ENCODE results near the gene RUNX1. TPM values are rescaled to one million over a fixed set of nuclear protein-coding genes. Genes with fewer than 3 reads are reported as not detected.

The RUNX1 gene
- total and polyA plus RNA-seq, 2 donors (not counting 3 experiments of a cell fraction or from before 2014, with no cell fraction given): 4.6 to 17.9 TPM

GRCh38 chr21:34887105-34887442 is 162.0 kb downstream of the RUNX1 start:
- TF ChIP-seq FOS (IDR thresholded peaks at IDR 0.05; ENCODE audit: borderline replicate concordance, insufficient read depth, low read length) (no peak), POLR2AphosphoS5 (IDR thresholded peaks at IDR 0.05; ENCODE audit: insufficient read depth, low read depth, low read length) (no peak), EZH2 (IDR thresholded peaks at IDR 0.05; ENCODE audit: borderline replicate concordance, low read depth, low read length, severe bottlenecking) (no peak), MYC (IDR thresholded peaks at IDR 0.05; ENCODE audit: low read depth, low read length) (no peak), JUN (IDR thresholded peaks at IDR 0.05; ENCODE audit: borderline replicate concordance, insufficient read depth, insufficient read length, low read depth) (no peak), CTCF (IDR thresholded peaks at IDR 0.05; ENCODE audit: extremely low read depth in 1 of 2, insufficient read depth in 1 of 2, low read depth in 1 of 2, low read length in 2 of 2) (no peak), MAX (IDR thresholded peaks at IDR 0.05; ENCODE audit: insufficient read depth, insufficient read length) (no peak), GATA2 (IDR thresholded peaks at IDR 0.05; ENCODE audit: insufficient read depth, insufficient read length, low read depth, low read length) (no peak), POLR2A (IDR thresholded peaks at IDR 0.05; ENCODE audit: low read depth, low read length) (no peak)
- peak overlapping the region; percentile 59 to 94 (median 90) for H3K4me3 ChIP-seq (replicated peaks in 1 of 3; ENCODE audit: insufficient read depth in 1 of 3, low read depth in 1 of 3, low read length in 3 of 3)
- H3K9me1 ChIP-seq (replicated peaks; ENCODE audit: control insufficient read depth, extremely low read depth, insufficient read depth, low read length): no peaks in the 10 kb centered on the region
- H3K9me3 ChIP-seq (replicated peaks; ENCODE audit: control insufficient read depth, insufficient read depth, low read length): no peaks in the 10 kb centered on the region
- H3K79me2 ChIP-seq (ENCODE audit: control insufficient read depth, insufficient read depth, low read length): peaks cover 63% of the 10 kb centered on the region
- dilution Hi-C loops (cut with MboI; ENCODE audit: extremely low pct_ligation_motif_present, low sequenced_read_pairs): no loop called here
- FAIRE-seq: no peak
- peak overlapping the region; percentile 99 for H3K4me2 ChIP-seq (ENCODE audit: insufficient read depth, low read length)
- H3K9ac ChIP-seq (replicated peaks; ENCODE audit: extremely low read depth, insufficient read depth, low read length): peak overlapping the region; percentile 96
- DNase-seq (ENCODE audit: low read depth, low spot score): no peak
- peaks cover 53% of the 10 kb centered on the region for H3K4me1 ChIP-seq (ENCODE audit: control insufficient read depth, extremely low read depth, insufficient read depth, low read length)
- peak overlapping the region; percentile 10 for H2AFZ ChIP-seq (ENCODE audit: low read depth, low read length)
- intact Hi-C loops (cut with micrococcal nuclease): loop anchor here (5.0 to 10.0 kb wide), 2 partner anchors 270 to 758 kb away; partner anchors contain the start of gene RCAN1
- peak overlapping the region; percentile 98 for H3K27ac ChIP-seq (ENCODE audit: insufficient read depth, low read depth, low read length)
- POLR2A ChIA-PET: interaction anchor here (0.7 to 3.1 kb wide), 8 partner anchors 41 to 1045 kb away, joined by 3 to 16 read pairs (median 7); no protein-coding TSS in a partner anchor
- H3K27me3 ChIP-seq (ENCODE audit: control insufficient read depth in 2 of 2, insufficient read depth in 2 of 2, low read length in 2 of 2): peaks cover 13 to 20% of the 10 kb centered on the region in 2 experiments
- no peaks in the 10 kb centered on the region for H4K20me1 ChIP-seq (replicated peaks; ENCODE audit: control insufficient read depth, extremely low read depth, insufficient read depth, low read length)
- no TSS peak for BruUV-seq (replicated peaks)
- H3K36me3 ChIP-seq (ENCODE audit: control insufficient read depth in 2 of 2, extremely low read depth in 1 of 2, insufficient read depth in 2 of 2, low read length in 2 of 2): no peaks in the 10 kb centered on the region
- CTCF ChIA-PET: interaction anchor here (0.6 to 14.7 kb wide), 11 partner anchors 11 to 1049 kb away, joined by 3 to 249 read pairs (median 7); no protein-coding TSS in a partner anchor

All from endothelial cell of umbilical vein (primary cell).